ENCODE results near the gene TELO2.

TELO2 gene

GRCh38 chr16:1500465-1501150, 7.4 kb downstream of the TELO2 start:
- H3K23ac ChIP-seq (ENCODE audit: low read depth, low read length, poor library complexity), result no peak overlapping the region
- H3K79me1 ChIP-seq (ENCODE audit: low read depth, low read length), result peaks cover 8% of the 10 kb centered on the region
- no peak for DNase-seq (ENCODE audit: low spot score)
- no peak overlapping the region for H3K4me2 ChIP-seq (ENCODE audit: insufficient read depth, low read length, poor library complexity, severe bottlenecking)
- no peak overlapping the region for H3K18ac ChIP-seq (ENCODE audit: low read length)
- no peak overlapping the region for H3K14ac ChIP-seq (ENCODE audit: low read length)
- H2BK120ac ChIP-seq (ENCODE audit: low read depth, low read length), result no peak overlapping the region
- peak overlapping the region in 1 of 2 donors; percentile 41 for H3K4me3 ChIP-seq (ENCODE audit: low read length in 2 of 2)
- H3K9me3 ChIP-seq (replicated peaks in 1 of 2; ENCODE audit: control insufficient read depth in 2 of 2, insufficient read depth in 1 of 2, low read depth in 1 of 2, low read length in 2 of 2), result peaks cover 0 to 3% of the 10 kb centered on the region in 2 donors
- no peaks in the 10 kb centered on the region for H3K27me3 ChIP-seq (ENCODE audit: control insufficient read depth in 3 of 3, insufficient read depth in 3 of 3, low read depth in 1 of 3, low read length in 3 of 3)
- H3K9ac ChIP-seq (ENCODE audit: low read depth, low read length, poor library complexity), result peak overlapping the region; percentile 21
- no peak overlapping the region for H2BK5ac ChIP-seq (ENCODE audit: low read length)
- peak overlapping the region; percentile 12 for H4K91ac ChIP-seq (ENCODE audit: low read depth, low read length, poor library complexity)
- no peak overlapping the region for H2AK5ac ChIP-seq (ENCODE audit: low read depth, low read length)
- no peak overlapping the region for H2BK15ac ChIP-seq (ENCODE audit: low read length)
- no peaks in the 10 kb centered on the region for H3K4me1 ChIP-seq (ENCODE audit: control insufficient read depth in 2 of 2, insufficient read depth in 1 of 2, low read depth in 1 of 2, low read length in 2 of 2)
- peaks cover 42 to 91% of the 10 kb centered on the region in 2 donors for H3K36me3 ChIP-seq (replicated peaks in 1 of 2; ENCODE audit: control insufficient read depth in 2 of 2, insufficient read depth in 2 of 2, low read length in 2 of 2)
- no peak overlapping the region for H3K27ac ChIP-seq (replicated peaks; ENCODE audit: low read length)
- H4K8ac ChIP-seq (ENCODE audit: low read depth, low read length), result peak overlapping the region; percentile 17
- no peak overlapping the region for H3K4ac ChIP-seq (ENCODE audit: low read length)
- H2BK12ac ChIP-seq (ENCODE audit: low read length), result no peak overlapping the region
- no CpG with 5 or more reads among the region's 44 CpGs for WGBS, 2 donors (ENCODE audit: extremely low coverage in 2 of 2, insufficient read length in 2 of 2, insufficient replicate concordance in 1 of 2)
- no peak overlapping the region for H2AFZ ChIP-seq (ENCODE audit: low read length)

GRCh38 chr16:1501630-1502029, 8.5 kb downstream of the TELO2 start:
- H2AK5ac ChIP-seq (ENCODE audit: low read depth, low read length), result no peak overlapping the region
- H3K14ac ChIP-seq (ENCODE audit: low read length), result no peak overlapping the region
- no peak for DNase-seq (ENCODE audit: low spot score)
- H3K27me3 ChIP-seq (ENCODE audit: control insufficient read depth in 3 of 3, insufficient read depth in 3 of 3, low read depth in 1 of 3, low read length in 3 of 3), result no peaks in the 10 kb centered on the region
- H3K9me3 ChIP-seq (replicated peaks in 1 of 2; ENCODE audit: control insufficient read depth in 2 of 2, insufficient read depth in 1 of 2, low read depth in 1 of 2, low read length in 2 of 2), result peaks cover 0 to 3% of the 10 kb centered on the region in 2 donors
- no peak overlapping the region for H4K91ac ChIP-seq (ENCODE audit: low read depth, low read length, poor library complexity)
- H3K27ac ChIP-seq (replicated peaks; ENCODE audit: low read length), result no peak overlapping the region
- no peak overlapping the region for H4K8ac ChIP-seq (ENCODE audit: low read depth, low read length)
- no peak overlapping the region for H2BK120ac ChIP-seq (ENCODE audit: low read depth, low read length)
- H2BK15ac ChIP-seq (ENCODE audit: low read length), result no peak overlapping the region
- no peak overlapping the region for H3K4me2 ChIP-seq (ENCODE audit: insufficient read depth, low read length, poor library complexity, severe bottlenecking)
- no peak overlapping the region for H2BK5ac ChIP-seq (ENCODE audit: low read length)
- peak overlapping the region in 1 of 2 donors; percentile 60 for H3K4me3 ChIP-seq (ENCODE audit: low read length in 2 of 2)
- H3K79me1 ChIP-seq (ENCODE audit: low read depth, low read length), result peaks cover 6% of the 10 kb centered on the region
- H2AFZ ChIP-seq (ENCODE audit: low read length), result no peak overlapping the region
- no peak overlapping the region for H3K18ac ChIP-seq (ENCODE audit: low read length)
- H3K23ac ChIP-seq (ENCODE audit: low read depth, low read length, poor library complexity), result no peak overlapping the region
- no peak overlapping the region for H3K9ac ChIP-seq (ENCODE audit: low read depth, low read length, poor library complexity)
- no peak overlapping the region for H2BK12ac ChIP-seq (ENCODE audit: low read length)
- no peak overlapping the region for H3K4ac ChIP-seq (ENCODE audit: low read length)
- WGBS, 2 donors (ENCODE audit: extremely low coverage in 2 of 2, insufficient read length in 2 of 2, insufficient replicate concordance in 1 of 2), result no CpG with 5 or more reads among the region's 23 CpGs
- no peaks in the 10 kb centered on the region for H3K4me1 ChIP-seq (ENCODE audit: control insufficient read depth in 2 of 2, insufficient read depth in 1 of 2, low read depth in 1 of 2, low read length in 2 of 2)
- H3K36me3 ChIP-seq (replicated peaks in 1 of 2; ENCODE audit: control insufficient read depth in 2 of 2, insufficient read depth in 2 of 2, low read length in 2 of 2), result peaks cover 39 to 91% of the 10 kb centered on the region in 2 donors

DNA sequence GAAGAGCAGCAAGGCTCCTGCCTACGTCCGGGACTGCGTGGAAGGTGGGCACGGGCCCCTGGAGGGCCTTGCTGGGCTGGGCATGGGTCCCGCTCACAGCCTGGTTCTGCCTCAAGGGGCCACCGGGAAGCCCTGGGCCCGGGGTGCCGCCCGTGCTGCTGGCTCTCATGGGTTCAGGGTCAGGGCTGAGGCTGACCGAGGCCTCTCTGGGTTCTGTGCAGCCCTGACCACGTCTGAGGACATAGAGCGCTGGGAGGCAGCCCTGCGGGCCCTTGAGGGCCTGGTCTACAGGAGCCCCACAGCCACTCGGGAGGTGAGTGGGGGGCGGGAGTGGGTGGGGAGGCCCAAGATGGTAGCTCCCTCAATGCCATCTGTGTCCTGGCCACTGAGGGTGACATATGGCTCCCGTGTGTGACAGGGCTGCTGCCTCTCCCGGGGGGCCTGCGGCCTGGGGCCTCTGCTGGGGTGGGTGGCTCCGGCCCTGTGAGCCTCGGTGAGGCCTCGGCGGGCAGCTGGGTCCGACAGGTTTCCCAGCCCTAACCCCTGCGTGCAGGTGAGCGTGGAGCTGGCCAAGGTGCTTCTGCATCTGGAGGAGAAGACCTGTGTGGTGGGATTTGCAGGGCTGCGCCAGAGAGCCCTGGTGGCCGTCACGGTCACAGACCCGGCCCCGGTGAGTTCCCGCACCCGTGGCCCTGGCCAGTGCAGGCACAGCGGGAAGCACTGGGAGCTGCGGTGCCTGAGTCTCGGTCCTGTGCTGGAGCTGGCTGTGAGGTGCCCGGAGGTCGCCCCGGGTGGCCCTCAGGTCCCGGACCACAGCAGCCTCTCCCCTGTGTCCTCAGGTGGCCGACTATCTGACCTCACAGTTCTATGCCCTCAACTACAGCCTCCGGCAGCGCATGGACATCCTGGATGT, 9.2 kb downstream of the TELO2 start:
- Histone ChIP-seq H3K23ac (ENCODE audit: low read depth, low read length, poor library complexity) (no peak overlapping the region), H3K27ac (replicated peaks; ENCODE audit: low read length) (no peak overlapping the region), H2BK15ac (ENCODE audit: low read length) (no peak overlapping the region), H3K9me3 (replicated peaks in 1 of 2; ENCODE audit: control insufficient read depth in 2 of 2, insufficient read depth in 1 of 2, low read depth in 1 of 2, low read length in 2 of 2) (peaks cover 0 to 3% of the 10 kb centered on the region in 2 donors), H2BK5ac (ENCODE audit: low read length) (no peak overlapping the region), H3K14ac (ENCODE audit: low read length) (no peak overlapping the region), H4K91ac (ENCODE audit: low read depth, low read length, poor library complexity) (no peak overlapping the region), H2BK120ac (ENCODE audit: low read depth, low read length) (no peak overlapping the region), H3K4me2 (ENCODE audit: insufficient read depth, low read length, poor library complexity, severe bottlenecking) (no peak overlapping the region), H3K9ac (ENCODE audit: low read depth, low read length, poor library complexity) (no peak overlapping the region), H3K27me3 (ENCODE audit: control insufficient read depth in 3 of 3, insufficient read depth in 3 of 3, low read depth in 1 of 3, low read length in 3 of 3) (no peaks in the 10 kb centered on the region), H2BK12ac (ENCODE audit: low read length) (no peak overlapping the region), H3K4me1 (ENCODE audit: control insufficient read depth in 2 of 2, insufficient read depth in 1 of 2, low read depth in 1 of 2, low read length in 2 of 2) (no peaks in the 10 kb centered on the region), H3K18ac (ENCODE audit: low read length) (no peak overlapping the region), H3K36me3 (replicated peaks in 1 of 2; ENCODE audit: control insufficient read depth in 2 of 2, insufficient read depth in 2 of 2, low read length in 2 of 2) (peaks cover 38 to 90% of the 10 kb centered on the region in 2 donors), H3K79me1 (ENCODE audit: low read depth, low read length) (peaks cover 7% of the 10 kb centered on the region), H3K4me3 (ENCODE audit: low read length in 2 of 2) (peak overlapping the region in 1 of 2 donors; percentile 60), H2AFZ (ENCODE audit: low read length) (no peak overlapping the region), H4K8ac (ENCODE audit: low read depth, low read length) (no peak overlapping the region), H2AK5ac (ENCODE audit: low read depth, low read length) (no peak overlapping the region), H3K4ac (ENCODE audit: low read length) (no peak overlapping the region)
- no CpG with 5 or more reads among the region's 42 CpGs for WGBS, 2 donors (ENCODE audit: extremely low coverage in 2 of 2, insufficient read length in 2 of 2, insufficient replicate concordance in 1 of 2)
- DNase-seq (ENCODE audit: low spot score), result no peak
